K562 (cell line): ENCODE measurements around the gene PITX1. TPM values are rescaled to one million over a fixed set of nuclear protein-coding genes. Genes with fewer than 3 reads are reported as not detected.

Source experiments
- ATAC-seq: fragments of 200-7000 bp; cut with Tn5 transposase; 3 replicates; pipeline ENCODE4 v1.9.1; 2020; ENCODE audit warnings: moderate library complexity
- BruUV-seq: library from RNA; stranded (reverse); fragments of 400-500 nt; replicated peaks from 2 replicates; lab custom pipeline; 2021; lab: Mats Ljungman, UMichigan
- CTCF ChIA-PET: fragments of 300-600 bp; formaldehyde crosslinking; extraction: SDS; loops from one replicate; lab custom pipeline; 2021; ENCODE audit warnings: low intra/inter-chr PET ratio; lab: Yijun Ruan, JAX
- POLR2A ChIA-PET: fragments of 300-600, 350-650 bp; sonication (Branson Sonifier 250); formaldehyde crosslinking; extraction: SDS; loops from one replicate; lab custom pipeline; 2021; ENCODE audit warnings: antibody characterized with exemption, inconsistent platforms; lab: Yijun Ruan, JAX
- DNase-seq, 4 experiments: peaks; one replicate each; pipeline versions ENCODE4 v3.0.0 to v3.0.0-alpha.2; 2011 to 2018; ENCODE audit warnings: low spot score in 3 of 4, mixed read lengths in 3 of 4; ENCODE audit errors: extremely low read depth in 1 of 4
- FAIRE-seq: peaks from 2 replicates; lab custom pipeline; 2011; peaks lifted over from hg19 to GRCh38; lab: Jason Lieb, UNC
- H2AFZ ChIP-seq: 2 replicates; pipeline ENCODE4 v1.6.0; 2011; ENCODE audit warnings: low read depth, low read length, control low read depth, inconsistent platforms
- H3K27ac ChIP-seq: fragments of 200-600 bp; 3 replicates; pipeline ENCODE4 v1.8.0; 2011; ENCODE audit warnings: low read depth, mild to moderate bottlenecking, control low read depth, inconsistent platforms, low read length, moderate library complexity, mixed read lengths; ENCODE audit errors: extremely low read depth
- H3K27me3 ChIP-seq, 2 experiments: fragments of 300-600 bp in 1 of 2; 2 replicates in 1 of 2; 3 replicates in 1 of 2; pipeline versions ENCODE4 v1.6.0 to v1.8.0; 2011; ENCODE audit warnings: inconsistent platforms in 2 of 2, low read length in 2 of 2, mild to moderate bottlenecking in 1 of 2, mixed read lengths in 1 of 2, moderate library complexity in 1 of 2; ENCODE audit not compliant: control insufficient read depth in 2 of 2, insufficient read depth in 2 of 2
- H3K36me3 ChIP-seq: fragments of 300-600 bp; 3 replicates; pipeline ENCODE4 v1.8.0; 2011; ENCODE audit warnings: mild to moderate bottlenecking, low read length, inconsistent platforms; ENCODE audit not compliant: control insufficient read depth, insufficient read depth
- H3K4me1 ChIP-seq, 2 experiments: fragments of 200-600 bp in 1 of 2; replicated peaks in 1 of 2; 2 replicates in 1 of 2; 3 replicates in 1 of 2; pipeline versions ENCODE4 v1.5.1 to v1.8.0; 2011; ENCODE audit warnings: inconsistent platforms in 2 of 2, low read length in 2 of 2, mild to moderate bottlenecking in 1 of 2, mixed read lengths in 1 of 2, moderate library complexity in 1 of 2; ENCODE audit not compliant: control insufficient read depth in 2 of 2, insufficient read depth in 2 of 2
- H3K4me2 ChIP-seq: 2 replicates; pipeline ENCODE4 v1.6.1; 2011; ENCODE audit warnings: low read length, control low read depth, inconsistent platforms, mixed read lengths; ENCODE audit not compliant: insufficient read depth
- H3K4me3 ChIP-seq: fragments of 200-600 bp; sonication (generic), shearing (Covaris generic); 2 replicates; pipeline ENCODE4 v1.5.1; 2016; ENCODE audit warnings: control low read depth, inconsistent platforms
- H3K79me2 ChIP-seq: fragments of 200-600 bp; 3 replicates; pipeline ENCODE4 v1.8.0; 2011; ENCODE audit warnings: low read length, inconsistent platforms; ENCODE audit not compliant: control insufficient read depth, insufficient read depth
- H3K9ac ChIP-seq, 2 experiments: 2 replicates each; pipeline versions ENCODE4 v1.6.0 to v1.6.1; 2011; ENCODE audit warnings: low read depth in 2 of 2, low read length in 2 of 2, control low read depth in 1 of 2, inconsistent platforms in 1 of 2, mild to moderate bottlenecking in 1 of 2, mixed read lengths in 1 of 2; ENCODE audit not compliant: insufficient read depth in 1 of 2
- H3K9me1 ChIP-seq: one replicate; pipeline ENCODE4 v1.6.0; 2011; ENCODE audit warnings: inconsistent platforms, mild to moderate bottlenecking, low read length, moderate library complexity; ENCODE audit not compliant: control insufficient read depth, insufficient read depth
- H3K9me3 ChIP-seq: replicated peaks from 2 replicates; pipeline ENCODE4 v1.5.1; 2011; ENCODE audit warnings: low read depth, low read length, inconsistent platforms; ENCODE audit not compliant: control insufficient read depth, insufficient read depth
- H4K20me1 ChIP-seq: replicated peaks from 2 replicates; pipeline ENCODE4 v1.6.1; 2011; ENCODE audit warnings: low read length, inconsistent platforms, mixed read lengths; ENCODE audit not compliant: control insufficient read depth, insufficient read depth
- BCLAF1 ChIP-seq, 2 experiments: fragments of 450-650 bp in 1 of 2; IDR thresholded peaks; 2 replicates each; pipeline ENCODE4 v1.6.1; 2011 to 2017; ENCODE audit warnings: low read depth in 2 of 2, antibody characterized with exemption in 1 of 2, borderline replicate concordance in 1 of 2, low read length in 1 of 2, mild to moderate bottlenecking in 1 of 2, mixed read lengths in 1 of 2; ENCODE audit not compliant: control insufficient read depth in 1 of 2
- KLF1 ChIP-seq: fragments of 450-650 bp; IDR thresholded peaks from 2 replicates; pipeline ENCODE4 v1.6.1; 2016; ENCODE audit warnings: missing genetic modification characterization, missing compliant biosample characterization
- NFE2L1 ChIP-seq: fragments of 450-650 bp; IDR thresholded peaks from 2 replicates; pipeline ENCODE4 v1.6.1; 2016; ENCODE audit warnings: missing genetic modification characterization, low read depth, mild to moderate bottlenecking, missing compliant biosample characterization, moderate library complexity, borderline replicate concordance
- NFRKB ChIP-seq: fragments of 450-650 bp; IDR thresholded peaks from 2 replicates; pipeline ENCODE4 v1.6.1; 2016; ENCODE audit warnings: low read depth
- PHF20 ChIP-seq: fragments of 450-650 bp; IDR thresholded peaks from 2 replicates; pipeline ENCODE4 v1.6.1; 2018; ENCODE audit not compliant: partially characterized antibody
- REST ChIP-seq, 2 experiments: fragments of 450-650 bp; formaldehyde crosslinking in 1 of 2; IDR thresholded peaks; 2 replicates each; pipeline versions ENCODE4 v1.4.0 to v1.6.1; 2014 to 2020; ENCODE audit warnings: mild to moderate bottlenecking in 2 of 2, borderline replicate concordance in 1 of 2, low read depth in 1 of 2
- RFX5 ChIP-seq: IDR thresholded peaks from 2 replicates; pipeline ENCODE4 v1.6.1; 2011; ENCODE audit warnings: low read depth, mild to moderate bottlenecking, improper control_type of control experiment, low read length
- ZNF324 ChIP-seq: fragments of 250-450 bp; sonication (Bioruptor Pico); IDR thresholded peaks from 2 replicates; pipeline ENCODE4 v1.4.0; 2020; ENCODE audit warnings: mild to moderate bottlenecking
- ZNF584 ChIP-seq: fragments of 200-800 bp; sonication (Bioruptor generic); IDR thresholded peaks from 2 replicates; pipeline ENCODE4 v1.6.1; 2016; ENCODE audit warnings: low read depth, mild to moderate bottlenecking, missing genetic modification characterization, missing compliant biosample characterization
- WGBS: fragments of 100-300 bp; shearing (Covaris generic); methylation state at CpG from one replicate; pipeline ENCODE4 v1.1.6; 2016; ENCODE audit warnings: low coverage, mixed read lengths; ENCODE audit not compliant: insufficient coverage; ENCODE audit errors: missing lambda C conversion rate; 5-methylcytosine and 5-hydroxymethylcytosine counted together
- in situ Hi-C: fragments of 300-500 bp; cut with MboI; formaldehyde crosslinking; loops from 4 replicates; pipeline ENCODE4 v1.15.0; 2018; ENCODE audit warnings: inconsistent platforms, mixed read lengths
- intact Hi-C: fragments of 100-400 bp; cut with micrococcal nuclease; formaldehyde crosslinking; loops from 2 replicates; pipeline ENCODE4 v1.14.2; 2022
- polyA plus RNA-seq, 8 experiments: library from polyadenylated mRNA; depleted of rRNA in 4 of 8; stranded (reverse) in 5 of 8; unstranded in 3 of 8; fragments of >200 nt; fragmentation: Nextera tagmentation in 2 of 8; fragmentation: Illumina TruSeq in 1 of 8; extraction: Ambion mirVana in 2 of 8; extraction: Trizol in 1 of 8; gene quantifications; 2 replicates each; pipeline versions ENCODE4 v1.2.1 to v1.2.3, GENCODE V29; 2011 to 2014; ENCODE audit warnings: inconsistent platforms in 1 of 8, missing spikeins in 1 of 8
- total RNA-seq, 7 experiments: library from RNA; depleted of rRNA in 6 of 7; stranded (reverse); fragments of >200 nt in 6 of 7; fragmentation: Illumina TruSeq in 2 of 7; extraction: Trizol in 2 of 7; gene quantifications; 2 replicates each; pipeline versions ENCODE4 v1.2.1 to v1.2.3, GENCODE V29; 2011 to 2021; ENCODE audit warnings: low replicate concordance in 1 of 7
- TF ChIP-seq, protein P1 (sequence below): sonication (generic); formaldehyde crosslinking; IDR thresholded peaks from 2 replicates; pipeline ENCODE4 v1.8.0; 2022; ENCODE audit warnings: missing genetic modification reagents, mild to moderate bottlenecking, borderline replicate concordance

PITX1 gene
- total and polyA plus RNA-seq, 9 of the 15 experiments (the other 6 are each of a cell fraction or from before 2014, with no cell fraction given), result 0.13 to 88.2 (median 24.9) TPM

- no TSS peak for BruUV-seq
- no peak for FAIRE-seq
- no peaks in the 10 kb centered on the region for H3K79me2 ChIP-seq
- TF ChIP-seq ZNF324 (no peak), PHF20 (no peak), KLF1 (tag) (no peak), NFRKB (no peak), ZNF584 (no peak), NFE2L1 (tag) (no peak), RFX5 (peak; percentile 93), BCLAF1 (IDR thresholded peaks at IDR 0.05; ENCODE audit: borderline replicate concordance in 1 of 2, control insufficient read depth in 1 of 2, low read depth in 2 of 2, low read length in 1 of 2) (no peak), REST (IDR thresholded peaks at IDR 0.05; ENCODE audit: borderline replicate concordance) (no peak), REST (CRISPR knock-in tag; IDR thresholded peaks at IDR 0.05; ENCODE audit: low read depth) (no peak)
- TF ChIP-seq, protein P1, sequence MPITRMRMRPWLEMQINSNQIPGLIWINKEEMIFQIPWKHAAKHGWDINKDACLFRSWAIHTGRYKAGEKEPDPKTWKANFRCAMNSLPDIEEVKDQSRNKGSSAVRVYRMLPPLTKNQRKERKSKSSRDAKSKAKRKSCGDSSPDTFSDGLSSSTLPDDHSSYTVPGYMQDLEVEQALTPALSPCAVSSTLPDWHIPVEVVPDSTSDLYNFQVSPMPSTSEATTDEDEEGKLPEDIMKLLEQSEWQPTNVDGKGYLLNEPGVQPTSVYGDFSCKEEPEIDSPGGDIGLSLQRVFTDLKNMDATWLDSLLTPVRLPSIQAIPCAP, result no peak
These were observed 41.9 kb downstream of the PITX1 start for GRCh38 chr5:134992148-134992547.

More at GRCh38 chr5:134992148-134992547, 41.9 kb downstream of the PITX1 start:
- Histone ChIP-seq H3K4me3 (no peak overlapping the region), H3K9ac (no peak overlapping the region), H3K4me1 (peaks cover 0 to 3% of the 10 kb centered on the region in 2 experiments; a peak in 1 of 5 replicates), H3K27me3 (no peaks in the 10 kb centered on the region), H3K9me1 (no peaks in the 10 kb centered on the region), H3K36me3 (no peaks in the 10 kb centered on the region), H3K9me3 (no peaks in the 10 kb centered on the region), H4K20me1 (no peaks in the 10 kb centered on the region), H3K27ac (no peak overlapping the region), H2AFZ (no peak overlapping the region), H3K4me2 (no peak overlapping the region)
- no peak for ATAC-seq
- in situ Hi-C loops (no loop called here), intact Hi-C loops (no loop called here)
- 62% methylated on average over 5 of the region's 5 CpGs for WGBS
- POLR2A ChIA-PET, result no interaction called here
- DNase-seq, result no peak
- CTCF ChIA-PET, result no interaction called here
